22Rv1 (cell line): ENCODE data around the gene ANKRD63.

Experiments
- ZFX ChIP-seq: fragments of 450-650 bp; IDR thresholded peaks from 2 replicates; pipeline ENCODE4 v1.6.1; 2017; ENCODE audit warnings: antibody characterized with exemption, borderline replicate concordance
- TF ChIP-seq, protein P1 (sequence below): fragments of 450-650 bp; IDR thresholded peaks from 2 replicates; pipeline ENCODE4 v1.5.1; 2017; ENCODE audit warnings: mild to moderate bottlenecking

DNA sequence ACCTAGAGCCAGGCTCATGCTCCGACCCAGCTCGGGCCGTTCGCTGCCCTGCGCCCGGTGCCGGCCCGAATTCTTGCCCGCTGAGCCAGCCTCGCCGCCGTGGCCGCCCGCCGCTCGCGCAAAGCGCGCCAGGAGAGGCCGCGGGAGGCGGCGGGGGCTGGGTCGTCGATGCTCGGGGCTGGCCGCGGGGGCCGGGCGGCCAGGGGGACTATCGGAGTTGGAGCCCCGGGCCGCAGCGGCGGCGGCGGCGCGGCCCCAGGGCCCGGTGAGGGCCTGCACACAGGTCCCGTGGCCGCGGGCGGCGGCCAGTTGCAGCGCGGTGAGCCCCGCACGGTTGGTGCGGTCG, 1.1 kb downstream of the ANKRD63 start:
- TF ChIP-seq, protein P1, sequence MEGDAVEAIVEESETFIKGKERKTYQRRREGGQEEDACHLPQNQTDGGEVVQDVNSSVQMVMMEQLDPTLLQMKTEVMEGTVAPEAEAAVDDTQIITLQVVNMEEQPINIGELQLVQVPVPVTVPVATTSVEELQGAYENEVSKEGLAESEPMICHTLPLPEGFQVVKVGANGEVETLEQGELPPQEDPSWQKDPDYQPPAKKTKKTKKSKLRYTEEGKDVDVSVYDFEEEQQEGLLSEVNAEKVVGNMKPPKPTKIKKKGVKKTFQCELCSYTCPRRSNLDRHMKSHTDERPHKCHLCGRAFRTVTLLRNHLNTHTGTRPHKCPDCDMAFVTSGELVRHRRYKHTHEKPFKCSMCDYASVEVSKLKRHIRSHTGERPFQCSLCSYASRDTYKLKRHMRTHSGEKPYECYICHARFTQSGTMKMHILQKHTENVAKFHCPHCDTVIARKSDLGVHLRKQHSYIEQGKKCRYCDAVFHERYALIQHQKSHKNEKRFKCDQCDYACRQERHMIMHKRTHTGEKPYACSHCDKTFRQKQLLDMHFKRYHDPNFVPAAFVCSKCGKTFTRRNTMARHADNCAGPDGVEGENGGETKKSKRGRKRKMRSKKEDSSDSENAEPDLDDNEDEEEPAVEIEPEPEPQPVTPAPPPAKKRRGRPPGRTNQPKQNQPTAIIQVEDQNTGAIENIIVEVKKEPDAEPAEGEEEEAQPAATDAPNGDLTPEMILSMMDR = no peak
- TF ChIP-seq ZFX = no peak
